PC-3 (cell line): ENCODE results near the gene CCDC116.

ENCODE experiments used
- EZH2 ChIP-seq: fragments of 300-600 bp; sonication (generic); IDR thresholded peaks from one replicate; pipeline ENCODE4 v1.6.1; 2017; ENCODE audit warnings: antibody characterized with exemption, mild to moderate bottlenecking, low read length; ENCODE audit not compliant: unreplicated experiment
- EZH2phosphoT487 ChIP-seq: fragments of 300-600 bp; sonication (generic); IDR thresholded peaks from 2 replicates; pipeline ENCODE4 v1.6.1; 2018; ENCODE audit warnings: mild to moderate bottlenecking, antibody characterized with exemption, low read length, borderline replicate concordance
- TF ChIP-seq, protein P1 (sequence below): fragments of 300-600 bp; sonication (generic); conservative IDR thresholded peaks from 2 replicates; pipeline ENCODE4 v1.5.1; 2017; ENCODE audit warnings: antibody characterized with exemption, low read depth, mild to moderate bottlenecking, low read length

- TF ChIP-seq, protein P1, sequence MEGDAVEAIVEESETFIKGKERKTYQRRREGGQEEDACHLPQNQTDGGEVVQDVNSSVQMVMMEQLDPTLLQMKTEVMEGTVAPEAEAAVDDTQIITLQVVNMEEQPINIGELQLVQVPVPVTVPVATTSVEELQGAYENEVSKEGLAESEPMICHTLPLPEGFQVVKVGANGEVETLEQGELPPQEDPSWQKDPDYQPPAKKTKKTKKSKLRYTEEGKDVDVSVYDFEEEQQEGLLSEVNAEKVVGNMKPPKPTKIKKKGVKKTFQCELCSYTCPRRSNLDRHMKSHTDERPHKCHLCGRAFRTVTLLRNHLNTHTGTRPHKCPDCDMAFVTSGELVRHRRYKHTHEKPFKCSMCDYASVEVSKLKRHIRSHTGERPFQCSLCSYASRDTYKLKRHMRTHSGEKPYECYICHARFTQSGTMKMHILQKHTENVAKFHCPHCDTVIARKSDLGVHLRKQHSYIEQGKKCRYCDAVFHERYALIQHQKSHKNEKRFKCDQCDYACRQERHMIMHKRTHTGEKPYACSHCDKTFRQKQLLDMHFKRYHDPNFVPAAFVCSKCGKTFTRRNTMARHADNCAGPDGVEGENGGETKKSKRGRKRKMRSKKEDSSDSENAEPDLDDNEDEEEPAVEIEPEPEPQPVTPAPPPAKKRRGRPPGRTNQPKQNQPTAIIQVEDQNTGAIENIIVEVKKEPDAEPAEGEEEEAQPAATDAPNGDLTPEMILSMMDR = no peak
- TF ChIP-seq EZH2phosphoT487 = no peak
- TF ChIP-seq EZH2 = no peak
These were observed 21.2 kb upstream of the CCDC116 start for GRCh38 chr22:21611210-21611977.
